Measurements from ENCODE around the gene EIF4E3. TPM values are rescaled to one million over a fixed set of nuclear protein-coding genes. Genes with fewer than 3 reads are reported as not detected.

EIF4E3 gene
- polyA plus RNA-seq, 1 of the 3 experiments (the other 2 are of a cell fraction), result 0.67 TPM

DNA sequence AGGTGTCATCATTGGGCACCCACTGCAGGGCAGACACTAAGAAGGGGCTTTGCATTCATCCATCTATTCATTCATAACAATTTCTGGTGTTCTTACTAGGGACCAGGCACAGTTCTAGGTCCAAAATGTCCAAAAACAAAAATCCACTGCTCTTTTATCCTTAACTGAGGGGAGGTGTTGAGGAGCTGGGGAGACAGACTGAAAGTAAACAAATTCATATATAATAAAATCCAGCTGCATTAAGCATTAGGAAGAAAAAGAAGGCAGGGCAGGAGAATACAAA is 1.1 kb downstream of the EIF4E3 start (continued):
- TF ChIP-seq USF2 (IDR thresholded peaks at IDR 0.05; ENCODE audit: borderline replicate concordance, low read depth, low read length) (no peak), RXRA (IDR thresholded peaks at IDR 0.05; ENCODE audit: borderline replicate concordance, low read depth) (no peak), EZH2phosphoT487 (IDR thresholded peaks at IDR 0.05; ENCODE audit: borderline replicate concordance, low read depth) (no peak), NFIC (IDR thresholded peaks at IDR 0.05; ENCODE audit: borderline replicate concordance) (no peak), RAD21 (IDR thresholded peaks at IDR 0.05; ENCODE audit: low read length) (no peak), GABPA (IDR thresholded peaks at IDR 0.05; ENCODE audit: low read depth) (no peak), NRF1 (IDR thresholded peaks at IDR 0.05; ENCODE audit: low read depth, low read length) (no peak), SIN3A (IDR thresholded peaks at IDR 0.05; ENCODE audit: borderline replicate concordance, low read depth, low read length) (no peak), TEAD4 (IDR thresholded peaks at IDR 0.05; ENCODE audit: borderline replicate concordance, insufficient read depth) (no peak), YY1 (IDR thresholded peaks at IDR 0.05; ENCODE audit: low read depth) (no peak), GATA2 (CRISPR knock-in tag; IDR thresholded peaks at IDR 0.05) (no peak), TAF1 (IDR thresholded peaks at IDR 0.05; ENCODE audit: borderline replicate concordance, low read depth, low read length) (no peak), ELF1 (IDR thresholded peaks at IDR 0.05) (no peak)

DNA sequence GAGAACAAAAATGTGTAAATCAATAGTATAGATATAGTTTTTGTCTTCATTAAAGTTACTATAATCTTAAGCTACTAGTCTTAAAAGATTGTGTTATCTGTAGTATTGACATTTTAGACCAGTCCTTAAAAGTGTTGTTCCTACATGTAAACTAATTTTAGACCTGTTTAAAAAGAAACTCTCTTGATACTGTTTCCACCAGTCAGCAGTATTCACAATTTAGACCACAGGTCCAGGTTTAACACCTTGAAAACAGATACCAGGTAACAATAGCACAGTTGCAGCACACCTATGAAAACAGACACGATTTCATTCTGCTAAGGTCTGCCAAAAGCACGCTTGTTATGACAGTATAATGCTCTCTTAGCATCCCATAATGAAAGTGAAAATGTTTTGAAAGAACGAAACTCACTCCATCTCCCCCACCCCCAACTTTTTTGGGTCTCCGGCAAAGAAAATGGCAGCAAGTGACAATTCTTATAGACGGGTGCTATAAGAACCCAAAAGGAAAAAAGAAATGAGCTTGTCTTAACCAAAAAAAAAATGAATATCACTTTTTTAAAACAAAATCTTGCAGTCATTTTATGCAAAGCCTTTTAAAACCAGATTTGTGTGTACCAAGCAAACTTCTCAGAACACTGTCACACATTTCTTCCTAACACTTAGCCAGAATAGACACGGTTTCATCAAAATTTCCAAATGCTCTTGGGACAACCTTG is 1.6 kb downstream of the EIF4E3 start:
- no peak overlapping the region for H3K9ac ChIP-seq
- H3K4me1 ChIP-seq (ENCODE audit: control insufficient read depth in 1 of 2, insufficient read depth in 2 of 2, low read depth in 1 of 2, low read length in 1 of 2), result peaks cover 0 to 17% of the 10 kb centered on the region in 2 experiments; a peak in 1 of 4 replicates
- WGBS (ENCODE audit: low lambda C conversion rate), result 92% methylated on average over 6 of the region's 6 CpGs
- CTCF ChIA-PET, result interaction anchor here (1.3 to 3.7 kb wide), 5 partner anchors 9 to 152 kb away, joined by 3 to 23 read pairs (median 4); no protein-coding TSS in a partner anchor
- H3F3A ChIP-seq (replicated peaks; ENCODE audit: insufficient read depth), result peaks cover 5% of the 10 kb centered on the region
- POLR2A ChIA-PET, result interaction anchor here (1.0 to 1.1 kb wide), 2 partner anchors 12 to 30 kb away, joined by 3 read pairs; no protein-coding TSS in a partner anchor
- DNase-seq, result no peak
- H2AFZ ChIP-seq (ENCODE audit: low read depth), result peak overlapping the region; percentile 74; the same call in 1 of the 2 replicates
- H3K9me2 ChIP-seq, result no peaks in the 10 kb centered on the region
- H3K36me3 ChIP-seq (replicated peaks in 1 of 2; ENCODE audit: control insufficient read depth in 1 of 2, insufficient read depth in 2 of 2, low read length in 1 of 2), result no peaks in the 10 kb centered on the region
- TF ChIP-seq JUND (IDR thresholded peaks at IDR 0.05) (no peak), TEAD4 (IDR thresholded peaks at IDR 0.05; ENCODE audit: borderline replicate concordance, insufficient read depth) (no peak), SIN3A (IDR thresholded peaks at IDR 0.05; ENCODE audit: borderline replicate concordance, low read depth, low read length) (no peak), RCOR1 (IDR thresholded peaks at IDR 0.05; ENCODE audit: low read length) (no peak), SMC3 (IDR thresholded peaks at IDR 0.05; ENCODE audit: low read depth, low read length) (no peak), ELF1 (IDR thresholded peaks at IDR 0.05) (no peak), MEF2A (IDR thresholded peaks at IDR 0.05; ENCODE audit: borderline replicate concordance, low read depth) (no peak)
- TF ChIP-seq, protein P1, sequence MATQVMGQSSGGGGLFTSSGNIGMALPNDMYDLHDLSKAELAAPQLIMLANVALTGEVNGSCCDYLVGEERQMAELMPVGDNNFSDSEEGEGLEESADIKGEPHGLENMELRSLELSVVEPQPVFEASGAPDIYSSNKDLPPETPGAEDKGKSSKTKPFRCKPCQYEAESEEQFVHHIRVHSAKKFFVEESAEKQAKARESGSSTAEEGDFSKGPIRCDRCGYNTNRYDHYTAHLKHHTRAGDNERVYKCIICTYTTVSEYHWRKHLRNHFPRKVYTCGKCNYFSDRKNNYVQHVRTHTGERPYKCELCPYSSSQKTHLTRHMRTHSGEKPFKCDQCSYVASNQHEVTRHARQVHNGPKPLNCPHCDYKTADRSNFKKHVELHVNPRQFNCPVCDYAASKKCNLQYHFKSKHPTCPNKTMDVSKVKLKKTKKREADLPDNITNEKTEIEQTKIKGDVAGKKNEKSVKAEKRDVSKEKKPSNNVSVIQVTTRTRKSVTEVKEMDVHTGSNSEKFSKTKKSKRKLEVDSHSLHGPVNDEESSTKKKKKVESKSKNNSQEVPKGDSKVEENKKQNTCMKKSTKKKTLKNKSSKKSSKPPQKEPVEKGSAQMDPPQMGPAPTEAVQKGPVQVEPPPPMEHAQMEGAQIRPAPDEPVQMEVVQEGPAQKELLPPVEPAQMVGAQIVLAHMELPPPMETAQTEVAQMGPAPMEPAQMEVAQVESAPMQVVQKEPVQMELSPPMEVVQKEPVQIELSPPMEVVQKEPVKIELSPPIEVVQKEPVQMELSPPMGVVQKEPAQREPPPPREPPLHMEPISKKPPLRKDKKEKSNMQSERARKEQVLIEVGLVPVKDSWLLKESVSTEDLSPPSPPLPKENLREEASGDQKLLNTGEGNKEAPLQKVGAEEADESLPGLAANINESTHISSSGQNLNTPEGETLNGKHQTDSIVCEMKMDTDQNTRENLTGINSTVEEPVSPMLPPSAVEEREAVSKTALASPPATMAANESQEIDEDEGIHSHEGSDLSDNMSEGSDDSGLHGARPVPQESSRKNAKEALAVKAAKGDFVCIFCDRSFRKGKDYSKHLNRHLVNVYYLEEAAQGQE (IDR thresholded peaks at IDR 0.05; ENCODE audit: low read depth, low read length), result no peak
- no peak overlapping the region; a peak in 1 of 4 replicates for H3K4me3 ChIP-seq (ENCODE audit: low read depth in 2 of 2, low read length in 1 of 2)
- peak overlapping the region; percentile 86; the same call in 1 of the 2 replicates for H3K4me2 ChIP-seq
- H3K27ac ChIP-seq (ENCODE audit: low read depth in 2 of 2, low read length in 1 of 2), result no peak overlapping the region
- H4K20me1 ChIP-seq (ENCODE audit: insufficient read depth), result no peaks in the 10 kb centered on the region
- H3K27me3 ChIP-seq (ENCODE audit: insufficient read depth), result peaks cover 12% of the 10 kb centered on the region
- H3K9me3 ChIP-seq, result no peaks in the 10 kb centered on the region
- H3K79me2 ChIP-seq (ENCODE audit: insufficient read depth), result no peaks in the 10 kb centered on the region

All from SK-N-SH (cell line).